K562 (cell line): ENCODE measurements around the gene KCTD11. TPM values are rescaled to one million over a fixed set of nuclear protein-coding genes. Genes with fewer than 3 reads are reported as not detected.

ENCODE experiments used
- ESRRB ChIP-seq: fragments of 250-450 bp; sonication (Bioruptor Pico); IDR thresholded peaks from 2 replicates; pipeline ENCODE4 v1.5.0; 2020; ENCODE audit warnings: mild to moderate bottlenecking, moderate library complexity, borderline replicate concordance
- LEF1 ChIP-seq: fragments of 450-650 bp; IDR thresholded peaks from 2 replicates; pipeline ENCODE4 v1.6.1; 2016; ENCODE audit warnings: mild to moderate bottlenecking
- NR2C2 ChIP-seq, 2 experiments: fragments of 200-800 bp in 1 of 2; sonication (Bioruptor generic) in 1 of 2; sonication (generic) in 1 of 2; formaldehyde crosslinking in 1 of 2; IDR thresholded peaks; 2 replicates each; pipeline versions ENCODE4 v1.6.1 to v1.8.0; 2016 to 2022; ENCODE audit warnings: mild to moderate bottlenecking in 1 of 2, missing compliant biosample characterization in 1 of 2, missing genetic modification characterization in 1 of 2, missing genetic modification reagents in 1 of 2
- RNF2 ChIP-seq: sonication (generic); IDR thresholded peaks from 2 replicates; pipeline ENCODE4 v1.6.1; 2016
- STAT5B ChIP-seq: fragments of 250-450 bp; sonication (Bioruptor Pico); IDR thresholded peaks from 2 replicates; pipeline ENCODE4 v1.8.0; 2021; ENCODE audit warnings: mild to moderate bottlenecking, inconsistent platforms
- TAF1 ChIP-seq: IDR thresholded peaks from 2 replicates; pipeline ENCODE4 v1.6.1; 2011; ENCODE audit warnings: mild to moderate bottlenecking, low read length, moderate library complexity; ENCODE audit not compliant: insufficient read depth, control insufficient read depth, severe bottlenecking; ENCODE audit errors: extremely low read depth
- polyA plus RNA-seq, 8 experiments: library from polyadenylated mRNA; depleted of rRNA in 4 of 8; stranded (reverse) in 5 of 8; unstranded in 3 of 8; fragments of >200 nt; fragmentation: Nextera tagmentation in 2 of 8; fragmentation: Illumina TruSeq in 1 of 8; extraction: Ambion mirVana in 2 of 8; extraction: Trizol in 1 of 8; gene quantifications; 2 replicates each; pipeline versions ENCODE4 v1.2.1 to v1.2.3, GENCODE V29; 2011 to 2014; ENCODE audit warnings: inconsistent platforms in 1 of 8, missing spikeins in 1 of 8
- total RNA-seq, 7 experiments: library from RNA; depleted of rRNA in 6 of 7; stranded (reverse); fragments of >200 nt in 6 of 7; fragmentation: Illumina TruSeq in 2 of 7; extraction: Trizol in 2 of 7; gene quantifications; 2 replicates each; pipeline versions ENCODE4 v1.2.1 to v1.2.3, GENCODE V29; 2011 to 2021; ENCODE audit warnings: low replicate concordance in 1 of 7
- TF ChIP-seq, protein P1 (sequence below): fragments of 450-650 bp; formaldehyde crosslinking; conservative IDR thresholded peaks from 2 replicates; pipeline ENCODE4 v1.4.0; 2022; ENCODE audit warnings: mild to moderate bottlenecking, missing genetic modification characterization
- TF ChIP-seq, protein P2 (sequence below): sonication (generic); formaldehyde crosslinking; IDR thresholded peaks from 2 replicates; pipeline ENCODE4 v1.8.1; 2023; ENCODE audit warnings: mild to moderate bottlenecking, missing genetic modification reagents
- TF ChIP-seq, protein P3 (sequence below): fragments of 450-650 bp; formaldehyde crosslinking; IDR thresholded peaks from 2 replicates; pipeline ENCODE4 v1.4.0; 2022; ENCODE audit warnings: missing genetic modification characterization
- TF ChIP-seq, protein P4 (sequence below): fragments of 250-450 bp; sonication (Bioruptor Pico); IDR thresholded peaks from 2 replicates; pipeline ENCODE4 v1.5.0; 2021

Gene KCTD11
- total and polyA plus RNA-seq, 9 of the 15 experiments (the other 6 are each of a cell fraction or from before 2014, with no cell fraction given): 0.01 to 3.2 (median 2.5) TPM; not detected in 1

DNA sequence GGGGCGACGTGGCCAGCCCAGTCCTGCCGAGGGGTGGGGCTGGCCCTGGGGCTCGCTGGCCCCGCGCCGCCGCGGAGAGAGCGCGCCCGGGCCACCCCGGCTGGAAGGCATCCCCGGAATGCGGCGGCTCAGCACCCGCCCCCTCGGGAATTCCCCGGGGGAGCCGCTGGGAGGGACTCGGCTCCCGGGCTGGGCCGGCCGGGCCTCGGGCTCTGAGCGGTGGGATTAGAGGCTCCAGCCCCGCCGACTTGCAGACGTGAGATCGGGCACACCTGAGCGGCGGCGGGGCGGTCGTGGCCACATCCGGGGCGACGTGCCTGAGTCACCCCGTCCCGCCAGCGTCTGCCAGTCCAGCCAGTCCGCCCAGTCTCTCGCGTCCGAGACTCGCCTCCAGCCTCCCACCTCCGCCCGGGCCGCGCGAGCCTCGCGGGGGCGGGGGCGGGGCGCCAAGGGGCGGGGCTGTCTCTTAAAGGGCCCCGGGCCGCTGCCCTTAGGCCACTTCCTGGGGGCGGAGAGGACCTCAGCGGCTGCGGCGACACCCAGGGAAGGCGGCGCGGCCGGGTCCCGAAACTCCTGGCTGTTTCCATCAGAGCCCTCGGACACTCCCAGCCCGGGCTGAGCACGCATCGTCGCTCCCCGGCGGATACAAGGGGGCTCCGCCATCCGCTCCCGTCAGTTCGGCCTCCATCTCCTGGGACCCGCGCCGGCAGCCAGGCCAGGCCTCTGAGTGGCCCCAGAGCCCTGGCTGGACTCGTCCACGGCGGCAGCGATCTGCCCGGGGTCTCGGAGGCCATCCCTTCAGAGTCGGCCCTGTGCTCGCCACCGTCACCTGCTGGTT, at the start of gene KCTD11 (continued):
- TF ChIP-seq, protein P1, sequence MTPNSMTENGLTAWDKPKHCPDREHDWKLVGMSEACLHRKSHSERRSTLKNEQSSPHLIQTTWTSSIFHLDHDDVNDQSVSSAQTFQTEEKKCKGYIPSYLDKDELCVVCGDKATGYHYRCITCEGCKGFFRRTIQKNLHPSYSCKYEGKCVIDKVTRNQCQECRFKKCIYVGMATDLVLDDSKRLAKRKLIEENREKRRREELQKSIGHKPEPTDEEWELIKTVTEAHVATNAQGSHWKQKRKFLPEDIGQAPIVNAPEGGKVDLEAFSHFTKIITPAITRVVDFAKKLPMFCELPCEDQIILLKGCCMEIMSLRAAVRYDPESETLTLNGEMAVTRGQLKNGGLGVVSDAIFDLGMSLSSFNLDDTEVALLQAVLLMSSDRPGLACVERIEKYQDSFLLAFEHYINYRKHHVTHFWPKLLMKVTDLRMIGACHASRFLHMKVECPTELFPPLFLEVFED (CRISPR knock-in tag): no peak
- TF ChIP-seq LEF1: no peak
- no peak for TF ChIP-seq STAT5B (CRISPR knock-in tag)
- TF ChIP-seq, protein P2, sequence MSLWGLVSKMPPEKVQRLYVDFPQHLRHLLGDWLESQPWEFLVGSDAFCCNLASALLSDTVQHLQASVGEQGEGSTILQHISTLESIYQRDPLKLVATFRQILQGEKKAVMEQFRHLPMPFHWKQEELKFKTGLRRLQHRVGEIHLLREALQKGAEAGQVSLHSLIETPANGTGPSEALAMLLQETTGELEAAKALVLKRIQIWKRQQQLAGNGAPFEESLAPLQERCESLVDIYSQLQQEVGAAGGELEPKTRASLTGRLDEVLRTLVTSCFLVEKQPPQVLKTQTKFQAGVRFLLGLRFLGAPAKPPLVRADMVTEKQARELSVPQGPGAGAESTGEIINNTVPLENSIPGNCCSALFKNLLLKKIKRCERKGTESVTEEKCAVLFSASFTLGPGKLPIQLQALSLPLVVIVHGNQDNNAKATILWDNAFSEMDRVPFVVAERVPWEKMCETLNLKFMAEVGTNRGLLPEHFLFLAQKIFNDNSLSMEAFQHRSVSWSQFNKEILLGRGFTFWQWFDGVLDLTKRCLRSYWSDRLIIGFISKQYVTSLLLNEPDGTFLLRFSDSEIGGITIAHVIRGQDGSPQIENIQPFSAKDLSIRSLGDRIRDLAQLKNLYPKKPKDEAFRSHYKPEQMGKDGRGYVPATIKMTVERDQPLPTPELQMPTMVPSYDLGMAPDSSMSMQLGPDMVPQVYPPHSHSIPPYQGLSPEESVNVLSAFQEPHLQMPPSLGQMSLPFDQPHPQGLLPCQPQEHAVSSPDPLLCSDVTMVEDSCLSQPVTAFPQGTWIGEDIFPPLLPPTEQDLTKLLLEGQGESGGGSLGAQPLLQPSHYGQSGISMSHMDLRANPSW (CRISPR knock-in tag): no peak
- TF ChIP-seq ESRRB (CRISPR knock-in tag): no peak
- TF ChIP-seq TAF1: peak; percentile 43
- no peak for TF ChIP-seq NR2C2 (CRISPR knock-in tag; IDR thresholded peaks at IDR 0.05)
- no peak; the same call in none of the 2 replicates for TF ChIP-seq NR2C2 (tag; IDR thresholded peaks at IDR 0.05)
- TF ChIP-seq, protein P3, sequence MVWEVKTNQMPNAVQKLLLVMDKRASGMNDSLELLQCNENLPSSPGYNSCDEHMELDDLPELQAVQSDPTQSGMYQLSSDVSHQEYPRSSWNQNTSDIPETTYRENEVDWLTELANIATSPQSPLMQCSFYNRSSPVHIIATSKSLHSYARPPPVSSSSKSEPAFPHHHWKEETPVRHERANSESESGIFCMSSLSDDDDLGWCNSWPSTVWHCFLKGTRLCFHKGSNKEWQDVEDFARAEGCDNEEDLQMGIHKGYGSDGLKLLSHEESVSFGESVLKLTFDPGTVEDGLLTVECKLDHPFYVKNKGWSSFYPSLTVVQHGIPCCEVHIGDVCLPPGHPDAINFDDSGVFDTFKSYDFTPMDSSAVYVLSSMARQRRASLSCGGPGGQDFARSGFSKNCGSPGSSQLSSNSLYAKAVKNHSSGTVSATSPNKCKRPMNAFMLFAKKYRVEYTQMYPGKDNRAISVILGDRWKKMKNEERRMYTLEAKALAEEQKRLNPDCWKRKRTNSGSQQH (CRISPR knock-in tag): no peak
- TF ChIP-seq, protein P4, sequence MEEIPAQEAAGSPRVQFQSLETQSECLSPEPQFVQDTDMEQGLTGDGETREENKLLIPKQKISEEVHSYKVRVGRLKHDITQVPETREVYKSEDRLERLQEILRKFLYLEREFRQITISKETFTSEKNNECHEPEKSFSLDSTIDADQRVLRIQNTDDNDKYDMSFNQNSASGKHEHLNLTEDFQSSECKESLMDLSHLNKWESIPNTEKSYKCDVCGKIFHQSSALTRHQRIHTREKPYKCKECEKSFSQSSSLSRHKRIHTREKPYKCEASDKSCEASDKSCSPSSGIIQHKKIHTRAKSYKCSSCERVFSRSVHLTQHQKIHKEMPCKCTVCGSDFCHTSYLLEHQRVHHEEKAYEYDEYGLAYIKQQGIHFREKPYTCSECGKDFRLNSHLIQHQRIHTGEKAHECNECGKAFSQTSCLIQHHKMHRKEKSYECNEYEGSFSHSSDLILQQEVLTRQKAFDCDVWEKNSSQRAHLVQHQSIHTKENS: no peak
- 0 out of 2 replicates have a peak, but pooled peaks have one; percentile 23 for TF ChIP-seq RNF2
